ENCODE measurements around the gene RPL38.
A peak's percentile ranks its signal among the peaks of the same experiment; 100 is the strongest.

The RPL38 gene

DNA sequence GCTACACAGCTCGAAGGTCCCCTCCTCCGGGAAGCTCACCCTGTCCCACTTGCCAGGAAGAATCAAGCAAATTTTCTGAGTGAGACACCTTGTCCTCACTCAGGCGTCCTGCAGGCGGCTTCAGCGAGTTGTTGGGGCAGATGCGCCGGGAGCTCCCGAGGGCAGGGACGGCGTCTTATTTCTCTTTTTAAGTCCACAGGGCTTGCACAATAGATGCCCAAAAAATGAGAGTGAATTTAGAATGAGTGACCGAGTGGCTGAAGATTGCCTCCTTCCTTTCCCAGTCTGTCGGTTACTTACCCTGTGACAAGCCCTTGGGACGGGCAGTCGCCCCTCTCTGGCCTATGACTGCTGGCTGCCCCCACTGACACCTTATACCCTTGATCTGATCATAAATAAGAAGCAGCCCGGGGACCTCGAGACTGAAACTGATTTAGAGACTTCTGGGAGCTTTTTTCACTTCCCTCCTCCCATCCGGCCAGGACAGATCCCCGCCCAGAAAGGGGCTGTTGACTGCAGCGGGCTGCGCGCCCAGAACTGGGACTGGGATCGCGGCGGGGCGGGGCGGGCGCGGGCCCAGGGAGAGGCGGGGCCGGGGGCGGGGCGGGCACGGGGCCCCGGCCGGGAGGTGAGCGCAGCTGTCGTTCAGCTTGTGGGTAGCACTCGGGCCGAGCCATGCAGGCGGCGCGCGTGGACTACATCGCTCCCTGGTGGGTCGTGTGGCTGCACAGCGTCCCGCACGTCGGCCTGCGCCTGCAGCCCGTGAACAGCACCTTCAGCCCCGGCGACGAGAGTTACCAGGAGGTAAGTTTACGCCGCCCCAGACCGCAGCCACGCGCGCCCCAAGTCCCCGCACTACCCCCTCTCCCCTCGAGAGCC lies 9.7 kb downstream of the RPL38 start, which contains the start of gene TTYH2 (continued):
- TF ChIP-seq ZNF707 (tag by site-specific recombination; IDR thresholded peaks at IDR 0.05): no peak
- TF ChIP-seq KLF10 (tag by site-specific recombination; IDR thresholded peaks at IDR 0.05): no peak
- TF ChIP-seq MYNN (tag by site-specific recombination; IDR thresholded peaks at IDR 0.05; ENCODE audit: borderline replicate concordance): no peak
- peak; percentile 54 for TF ChIP-seq KLF9 (tag by site-specific recombination; IDR thresholded peaks at IDR 0.05; ENCODE audit: low read depth)
- no peak for TF ChIP-seq ZNF155 (tag by site-specific recombination; IDR thresholded peaks at IDR 0.05)
- TF ChIP-seq OSR2 (tag by site-specific recombination; IDR thresholded peaks at IDR 0.05): peak; percentile 65
- TF ChIP-seq ZNF830 (tag by site-specific recombination; IDR thresholded peaks at IDR 0.05; ENCODE audit: low read depth): no peak
- no peak for TF ChIP-seq ZNF423 (tag by site-specific recombination; IDR thresholded peaks at IDR 0.05)
- TF ChIP-seq, protein P1, sequence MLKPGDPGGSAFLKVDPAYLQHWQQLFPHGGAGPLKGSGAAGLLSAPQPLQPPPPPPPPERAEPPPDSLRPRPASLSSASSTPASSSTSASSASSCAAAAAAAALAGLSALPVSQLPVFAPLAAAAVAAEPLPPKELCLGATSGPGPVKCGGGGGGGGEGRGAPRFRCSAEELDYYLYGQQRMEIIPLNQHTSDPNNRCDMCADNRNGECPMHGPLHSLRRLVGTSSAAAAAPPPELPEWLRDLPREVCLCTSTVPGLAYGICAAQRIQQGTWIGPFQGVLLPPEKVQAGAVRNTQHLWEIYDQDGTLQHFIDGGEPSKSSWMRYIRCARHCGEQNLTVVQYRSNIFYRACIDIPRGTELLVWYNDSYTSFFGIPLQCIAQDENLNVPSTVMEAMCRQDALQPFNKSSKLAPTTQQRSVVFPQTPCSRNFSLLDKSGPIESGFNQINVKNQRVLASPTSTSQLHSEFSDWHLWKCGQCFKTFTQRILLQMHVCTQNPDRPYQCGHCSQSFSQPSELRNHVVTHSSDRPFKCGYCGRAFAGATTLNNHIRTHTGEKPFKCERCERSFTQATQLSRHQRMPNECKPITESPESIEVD (tag by site-specific recombination; IDR thresholded peaks at IDR 0.05): no peak
- TF ChIP-seq ZNF366 (tag by site-specific recombination; conservative IDR thresholded peaks at IDR 0.05): peak; percentile 69
- no peak for TF ChIP-seq ZNF670 (tag by site-specific recombination; IDR thresholded peaks at IDR 0.05; ENCODE audit: low read depth)
- no peak for TF ChIP-seq ZNF223 (tag by site-specific recombination; IDR thresholded peaks at IDR 0.05)
- no peak for TF ChIP-seq ZNF558 (tag by site-specific recombination; IDR thresholded peaks at IDR 0.05)
- no peak for TF ChIP-seq ZNF624 (tag by site-specific recombination; IDR thresholded peaks at IDR 0.05)
- no peak for TF ChIP-seq ZNF658 (tag by site-specific recombination; IDR thresholded peaks at IDR 0.05)
- TF ChIP-seq, protein P2, sequence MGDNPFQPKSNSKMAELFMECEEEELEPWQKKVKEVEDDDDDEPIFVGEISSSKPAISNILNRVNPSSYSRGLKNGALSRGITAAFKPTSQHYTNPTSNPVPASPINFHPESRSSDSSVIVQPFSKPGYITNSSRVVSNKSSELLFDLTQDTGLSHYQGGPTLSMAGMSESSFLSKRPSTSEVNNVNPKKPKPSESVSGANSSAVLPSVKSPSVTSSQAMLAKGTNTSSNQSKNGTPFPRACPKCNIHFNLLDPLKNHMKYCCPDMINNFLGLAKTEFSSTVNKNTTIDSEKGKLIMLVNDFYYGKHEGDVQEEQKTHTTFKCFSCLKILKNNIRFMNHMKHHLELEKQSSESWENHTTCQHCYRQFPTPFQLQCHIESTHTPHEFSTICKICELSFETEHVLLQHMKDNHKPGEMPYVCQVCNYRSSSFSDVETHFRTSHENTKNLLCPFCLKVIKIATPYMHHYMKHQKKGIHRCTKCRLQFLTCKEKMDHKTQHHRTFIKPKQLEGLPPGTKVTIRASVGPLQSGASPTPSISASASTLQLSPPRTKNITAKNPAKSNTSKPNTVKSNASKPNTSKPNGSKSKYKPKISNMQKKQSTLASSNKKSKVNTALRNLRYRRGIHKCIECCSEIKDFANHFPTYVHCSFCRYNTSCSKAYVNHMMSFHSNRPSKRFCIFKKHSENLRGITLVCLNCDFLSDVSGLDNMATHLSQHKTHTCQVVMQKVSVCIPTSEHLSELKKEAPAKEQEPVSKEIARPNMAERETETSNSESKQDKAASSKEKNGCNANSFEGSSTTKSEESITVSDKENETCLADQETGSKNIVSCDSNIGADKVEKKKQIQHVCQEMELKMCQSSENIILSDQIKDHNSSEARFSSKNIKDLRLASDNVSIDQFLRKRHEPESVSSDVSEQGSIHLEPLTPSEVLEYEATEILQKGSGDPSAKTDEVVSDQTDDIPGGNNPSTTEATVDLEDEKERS (tag by site-specific recombination; IDR thresholded peaks at IDR 0.05): no peak
- no peak for TF ChIP-seq ZNF302 (tag by site-specific recombination; IDR thresholded peaks at IDR 0.05; ENCODE audit: low read depth)
- no peak for TF ChIP-seq ZNF174 (tag by site-specific recombination; IDR thresholded peaks at IDR 0.05)
- TF ChIP-seq, protein P3, sequence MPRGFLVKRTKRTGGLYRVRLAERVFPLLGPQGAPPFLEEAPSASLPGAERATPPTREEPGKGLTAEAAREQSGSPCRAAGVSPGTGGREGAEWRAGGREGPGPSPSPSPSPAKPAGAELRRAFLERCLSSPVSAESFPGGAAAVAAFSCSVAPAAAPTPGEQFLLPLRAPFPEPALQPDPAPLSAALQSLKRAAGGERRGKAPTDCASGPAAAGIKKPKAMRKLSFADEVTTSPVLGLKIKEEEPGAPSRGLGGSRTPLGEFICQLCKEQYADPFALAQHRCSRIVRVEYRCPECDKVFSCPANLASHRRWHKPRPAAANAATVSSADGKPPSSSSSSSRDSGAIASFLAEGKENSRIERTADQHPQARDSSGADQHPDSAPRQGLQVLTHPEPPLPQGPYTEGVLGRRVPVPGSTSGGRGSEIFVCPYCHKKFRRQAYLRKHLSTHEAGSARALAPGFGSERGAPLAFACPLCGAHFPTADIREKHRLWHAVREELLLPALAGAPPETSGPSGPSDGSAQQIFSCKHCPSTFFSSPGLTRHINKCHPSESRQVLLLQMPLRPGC (tag by site-specific recombination; IDR thresholded peaks at IDR 0.05): no peak
- TF ChIP-seq ZNF416 (tag by site-specific recombination; IDR thresholded peaks at IDR 0.05): no peak
- no peak for TF ChIP-seq OVOL3 (tag by site-specific recombination; IDR thresholded peaks at IDR 0.05)
- peak; percentile 48; the same call in 1 of the 2 replicates for TF ChIP-seq SP7 (tag by site-specific recombination; IDR thresholded peaks at IDR 0.05)
- TF ChIP-seq, protein P4, sequence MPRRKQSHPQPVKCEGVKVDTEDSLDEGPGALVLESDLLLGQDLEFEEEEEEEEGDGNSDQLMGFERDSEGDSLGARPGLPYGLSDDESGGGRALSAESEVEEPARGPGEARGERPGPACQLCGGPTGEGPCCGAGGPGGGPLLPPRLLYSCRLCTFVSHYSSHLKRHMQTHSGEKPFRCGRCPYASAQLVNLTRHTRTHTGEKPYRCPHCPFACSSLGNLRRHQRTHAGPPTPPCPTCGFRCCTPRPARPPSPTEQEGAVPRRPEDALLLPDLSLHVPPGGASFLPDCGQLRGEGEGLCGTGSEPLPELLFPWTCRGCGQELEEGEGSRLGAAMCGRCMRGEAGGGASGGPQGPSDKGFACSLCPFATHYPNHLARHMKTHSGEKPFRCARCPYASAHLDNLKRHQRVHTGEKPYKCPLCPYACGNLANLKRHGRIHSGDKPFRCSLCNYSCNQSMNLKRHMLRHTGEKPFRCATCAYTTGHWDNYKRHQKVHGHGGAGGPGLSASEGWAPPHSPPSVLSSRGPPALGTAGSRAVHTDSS (tag by site-specific recombination; IDR thresholded peaks at IDR 0.05): no peak
- TF ChIP-seq ZNF146 (tag by site-specific recombination; IDR thresholded peaks at IDR 0.05): no peak
- no peak for TF ChIP-seq ZNF777 (tag by site-specific recombination; IDR thresholded peaks at IDR 0.05; ENCODE audit: borderline replicate concordance)
- TF ChIP-seq, protein P5, sequence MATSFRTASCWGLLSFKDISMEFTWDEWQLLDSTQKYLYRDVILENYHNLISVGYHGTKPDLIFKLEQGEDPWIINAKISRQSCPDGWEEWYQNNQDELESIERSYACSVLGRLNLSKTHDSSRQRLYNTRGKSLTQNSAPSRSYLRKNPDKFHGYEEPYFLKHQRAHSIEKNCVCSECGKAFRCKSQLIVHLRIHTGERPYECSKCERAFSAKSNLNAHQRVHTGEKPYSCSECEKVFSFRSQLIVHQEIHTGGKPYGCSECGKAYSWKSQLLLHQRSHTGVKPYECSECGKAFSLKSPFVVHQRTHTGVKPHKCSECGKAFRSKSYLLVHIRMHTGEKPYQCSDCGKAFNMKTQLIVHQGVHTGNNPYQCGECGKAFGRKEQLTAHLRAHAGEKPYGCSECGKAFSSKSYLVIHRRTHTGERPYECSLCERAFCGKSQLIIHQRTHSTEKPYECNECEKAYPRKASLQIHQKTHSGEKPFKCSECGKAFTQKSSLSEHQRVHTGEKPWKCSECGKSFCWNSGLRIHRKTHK (tag by site-specific recombination; IDR thresholded peaks at IDR 0.05): no peak
- TF ChIP-seq, protein P6, sequence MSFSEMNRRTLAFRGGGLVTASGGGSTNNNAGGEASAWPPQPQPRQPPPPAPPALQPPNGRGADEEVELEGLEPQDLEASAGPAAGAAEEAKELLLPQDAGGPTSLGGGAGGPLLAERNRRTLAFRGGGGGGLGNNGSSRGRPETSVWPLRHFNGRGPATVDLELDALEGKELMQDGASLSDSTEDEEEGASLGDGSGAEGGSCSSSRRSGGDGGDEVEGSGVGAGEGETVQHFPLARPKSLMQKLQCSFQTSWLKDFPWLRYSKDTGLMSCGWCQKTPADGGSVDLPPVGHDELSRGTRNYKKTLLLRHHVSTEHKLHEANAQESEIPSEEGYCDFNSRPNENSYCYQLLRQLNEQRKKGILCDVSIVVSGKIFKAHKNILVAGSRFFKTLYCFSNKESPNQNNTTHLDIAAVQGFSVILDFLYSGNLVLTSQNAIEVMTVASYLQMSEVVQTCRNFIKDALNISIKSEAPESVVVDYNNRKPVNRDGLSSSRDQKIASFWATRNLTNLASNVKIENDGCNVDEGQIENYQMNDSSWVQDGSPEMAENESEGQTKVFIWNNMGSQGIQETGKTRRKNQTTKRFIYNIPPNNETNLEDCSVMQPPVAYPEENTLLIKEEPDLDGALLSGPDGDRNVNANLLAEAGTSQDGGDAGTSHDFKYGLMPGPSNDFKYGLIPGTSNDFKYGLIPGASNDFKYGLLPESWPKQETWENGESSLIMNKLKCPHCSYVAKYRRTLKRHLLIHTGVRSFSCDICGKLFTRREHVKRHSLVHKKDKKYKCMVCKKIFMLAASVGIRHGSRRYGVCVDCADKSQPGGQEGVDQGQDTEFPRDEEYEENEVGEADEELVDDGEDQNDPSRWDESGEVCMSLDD (tag by site-specific recombination; IDR thresholded peaks at IDR 0.05): no peak
- no peak for TF ChIP-seq ZNF175 (tag by site-specific recombination; IDR thresholded peaks at IDR 0.05)

All from HEK293 (cell line).